MCF 10A (cell line): Measurements from ENCODE around the gene APBA3. TPM values are rescaled to one million over a fixed set of nuclear protein-coding genes. Genes with fewer than 3 reads are reported as not detected.

Source experiments
- BruUV-seq: library from RNA; stranded (reverse); fragments of 400-500 nt; replicated peaks from 2 replicates; lab custom pipeline; 2021; lab: Mats Ljungman, UMichigan
- CTCF ChIA-PET: fragments of 300-600 bp; sonication (Branson Sonifier 250); formaldehyde crosslinking; extraction: SDS; loops from one replicate; lab custom pipeline; 2021; ENCODE audit warnings: antibody characterized with exemption, inconsistent platforms; lab: Yijun Ruan, JAX
- POLR2A ChIA-PET: fragments of 300-600, 350-650 bp; sonication (Branson Sonifier 250); formaldehyde crosslinking; extraction: SDS; loops from one replicate; lab custom pipeline; 2020; ENCODE audit warnings: antibody characterized with exemption, inconsistent platforms; lab: Yijun Ruan, JAX
- DNase-seq: peaks from one replicate; pipeline ENCODE4 v3.0.0-alpha.2; 2018; ENCODE audit not compliant: unreplicated experiment
- H3K27ac Mint-ChIP-seq: one replicate; pipeline ENCODE4 v1.8.0; 2022; ENCODE audit warnings: mild to moderate bottlenecking, low read depth, mixed read lengths; ENCODE audit not compliant: unreplicated experiment
- H3K27me3 Mint-ChIP-seq: one replicate; pipeline ENCODE4 v1.8.0; 2022; ENCODE audit warnings: mixed read lengths; ENCODE audit not compliant: insufficient read depth, unreplicated experiment
- H3K36me3 Mint-ChIP-seq: one replicate; pipeline ENCODE4 v1.8.0; 2022; ENCODE audit warnings: mild to moderate bottlenecking, moderate library complexity, mixed read lengths; ENCODE audit not compliant: insufficient read depth, unreplicated experiment
- H3K4me1 Mint-ChIP-seq: one replicate; pipeline ENCODE4 v1.8.0; 2022; ENCODE audit warnings: mixed read lengths; ENCODE audit not compliant: insufficient read depth, unreplicated experiment
- H3K4me3 Mint-ChIP-seq: one replicate; pipeline ENCODE4 v1.8.0; 2022; ENCODE audit warnings: mild to moderate bottlenecking, moderate library complexity, mixed read lengths; ENCODE audit not compliant: unreplicated experiment
- H3K9me3 Mint-ChIP-seq: one replicate; pipeline ENCODE4 v1.8.0; 2022; ENCODE audit warnings: mixed read lengths; ENCODE audit not compliant: unreplicated experiment
- CTCF ChIP-seq: fragments of 200-600 bp; IDR thresholded peaks from one replicate; pipeline ENCODE4 v1.8.0; 2022; ENCODE audit warnings: antibody characterized with exemption, mild to moderate bottlenecking; ENCODE audit not compliant: unreplicated experiment
- intact Hi-C: fragments of 100-400 bp; cut with micrococcal nuclease; formaldehyde crosslinking; loops from 2 replicates; pipeline ENCODE4 v1.14.1; 2022
- total RNA-seq: library from RNA; stranded (reverse); gene quantifications from 2 replicates; pipeline ENCODE4 v1.2.3, GENCODE V29; 2022

Gene APBA3
- total RNA-seq, 1 experiment from 2014 or later: 22.9 TPM

- Mint-ChIP-seq H3K4me1 (no peaks in the 10 kb centered on the region), H3K4me3 (no peak overlapping the region), H3K9me3 (no peaks in the 10 kb centered on the region), H3K36me3 (peaks cover 6% of the 10 kb centered on the region), H3K27ac (no peak overlapping the region), H3K27me3 (no peaks in the 10 kb centered on the region)
- BruUV-seq: no TSS peak
- POLR2A ChIA-PET: no interaction called here
- intact Hi-C loops: no loop called here
- CTCF ChIA-PET: interaction anchor here (0.5 to 0.7 kb wide), 3 partner anchors 44 to 177 kb away, joined by 3 to 5 read pairs (median 5); no protein-coding TSS in a partner anchor
- no peak for TF ChIP-seq CTCF
- DNase-seq: no peak
These were observed 47.1 kb upstream of the APBA3 start for GRCh38 chr19:3808420-3809143.

GRCh38 chr19:3807574-3808354 lies 46.3 kb upstream of the APBA3 start:
- Mint-ChIP-seq H3K4me3 (no peak overlapping the region), H3K27me3 (peaks cover 8% of the 10 kb centered on the region), H3K36me3 (peaks cover 6% of the 10 kb centered on the region), H3K4me1 (no peaks in the 10 kb centered on the region), H3K27ac (no peak overlapping the region), H3K9me3 (no peaks in the 10 kb centered on the region)
- BruUV-seq: no TSS peak
- CTCF ChIA-PET: no interaction called here
- TF ChIP-seq CTCF: no peak
- intact Hi-C loops: no loop called here
- no peak for DNase-seq
- POLR2A ChIA-PET: no interaction called here

GRCh38 chr19:3807131-3807480 lies 45.6 kb upstream of the APBA3 start:
- no peak for TF ChIP-seq CTCF
- Mint-ChIP-seq H3K4me1 (no peaks in the 10 kb centered on the region), H3K27me3 (peaks cover 14% of the 10 kb centered on the region), H3K36me3 (peaks cover 6% of the 10 kb centered on the region), H3K9me3 (no peaks in the 10 kb centered on the region), H3K4me3 (no peak overlapping the region), H3K27ac (no peak overlapping the region)
- ChIA-PET POLR2A (no interaction called here), CTCF (no interaction called here)
- no TSS peak for BruUV-seq
- intact Hi-C loops: no loop called here
- DNase-seq: no peak

DNA sequence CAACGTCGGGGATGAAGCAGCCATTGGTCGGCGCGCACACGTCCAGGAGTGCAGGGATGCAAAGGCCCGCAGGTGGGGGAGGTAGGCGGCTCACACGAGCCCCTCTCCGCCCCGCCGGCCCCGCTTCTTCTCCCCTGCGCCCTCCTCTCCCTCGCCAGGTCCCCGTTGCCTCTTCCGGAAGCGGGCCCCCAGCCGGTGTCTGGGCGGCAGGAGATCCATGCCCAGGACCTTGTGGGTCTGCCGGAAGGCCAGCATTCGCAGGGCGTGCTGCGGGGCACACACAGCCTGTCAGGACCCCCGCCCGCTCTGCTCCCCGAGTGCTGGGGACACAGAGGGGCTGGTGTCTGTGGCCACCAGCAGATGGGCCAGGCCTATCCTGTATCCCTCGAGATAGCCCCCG lies 44.4 kb upstream of the APBA3 start:
- Mint-ChIP-seq H3K9me3 (no peaks in the 10 kb centered on the region), H3K27ac (no peak overlapping the region), H3K4me3 (no peak overlapping the region), H3K27me3 (peaks cover 24% of the 10 kb centered on the region), H3K4me1 (no peaks in the 10 kb centered on the region), H3K36me3 (peaks cover 6% of the 10 kb centered on the region)
- CTCF ChIA-PET: no interaction called here
- POLR2A ChIA-PET: interaction anchor here (0.6 kb wide), 1 partner anchor 17 kb away, joined by 5 read pairs; no protein-coding TSS in a partner anchor
- no TSS peak for BruUV-seq
- intact Hi-C loops: no loop called here
- no peak for TF ChIP-seq CTCF
- DNase-seq: no peak
